GM19468 (cell line): ENCODE results near the gene CFAP210.

Source experiments
- ATAC-seq: cut with Tn5 transposase; IDR thresholded peaks from one replicate; pipeline ENCODE4 v1.9.1; 2021; ENCODE audit warnings: mild to moderate bottlenecking, moderate library complexity, moderate number of reproducible peaks; ENCODE audit not compliant: unreplicated experiment; ENCODE audit errors: extremely low read depth

CFAP210 gene

GRCh38 chr2:169694113-169694893, at the start of gene CFAP210, which contains the start of gene PHOSPHO2:
TSS of gene CFAP210 (minus strand) at chr2:169694405. CDS start at chr2:169694327, 78 bp downstream.
TSS of gene PHOSPHO2 (plus strand) at chr2:169694469. CDS start at chr2:169700972, 6,503 bp downstream.
- ATAC-seq, result peak; percentile 99

- ATAC-seq, result no peak
Observed at GRCh38 chr2:169743549-169743948, 49.3 kb upstream of the CFAP210 start.

- ATAC-seq, result no peak
Observed at GRCh38 chr2:169739351-169739750, 45.1 kb upstream of the CFAP210 start.

GRCh38 chr2:169738566-169739229, 44.5 kb upstream of the CFAP210 start:
- ATAC-seq, result no peak

GRCh38 chr2:169736902-169737301, 42.7 kb upstream of the CFAP210 start:
- no peak for ATAC-seq

- ATAC-seq, result no peak
Observed at GRCh38 chr2:169735623-169736022, 41.4 kb upstream of the CFAP210 start.

GRCh38 chr2:169734169-169734847, 40.1 kb upstream of the CFAP210 start:
- ATAC-seq, result no peak

- ATAC-seq, result no peak
Observed at GRCh38 chr2:169732583-169733358, 38.6 kb upstream of the CFAP210 start.

GRCh38 chr2:169732075-169732474, 37.9 kb upstream of the CFAP210 start:
- no peak for ATAC-seq

- ATAC-seq, result no peak
Observed at GRCh38 chr2:169729274-169729605, 35.0 kb upstream of the CFAP210 start.

GRCh38 chr2:169727065-169727464, 32.9 kb upstream of the CFAP210 start:
- ATAC-seq, result no peak

- ATAC-seq, result no peak
Observed at GRCh38 chr2:169721016-169721415, 26.8 kb upstream of the CFAP210 start.

- no peak for ATAC-seq
Observed at GRCh38 chr2:169718930-169719504, 24.8 kb upstream of the CFAP210 start.

GRCh38 chr2:169717691-169718063, 23.5 kb upstream of the CFAP210 start:
- no peak for ATAC-seq

- no peak for ATAC-seq
Observed at GRCh38 chr2:169716938-169717690, 22.9 kb upstream of the CFAP210 start.

- no peak for ATAC-seq
Observed at GRCh38 chr2:169716238-169716886, 22.2 kb upstream of the CFAP210 start.

- ATAC-seq, result no peak
Observed at GRCh38 chr2:169715379-169716237, 21.4 kb upstream of the CFAP210 start.

GRCh38 chr2:169714699-169715098, 20.5 kb upstream of the CFAP210 start:
- ATAC-seq, result no peak
